Spleen (tissue), 11 donors: Measurements from ENCODE around the gene LENG8. TPM values are rescaled to one million over a fixed set of nuclear protein-coding genes. Genes with fewer than 3 reads are reported as not detected.
A peak's percentile ranks its signal among the peaks of the same experiment; 100 is the strongest.

Experiments used
- DNase-seq: peaks from one replicate; pipeline ENCODE4 v3.0.0-alpha.2; 2020
- H3K27ac ChIP-seq, 8 donors: fragments of 200-600 bp; sonication (generic) in 7 of 8; 1 replicate in 4 of 8; 2 replicates in 4 of 8; pipeline versions ENCODE4 v1.5.0 to v1.8.0; 2016 to 2021; ENCODE audit warnings: inconsistent platforms in 4 of 8, mild to moderate bottlenecking in 4 of 8, moderate library complexity in 1 of 8
- H3K27me3 ChIP-seq, 7 donors: fragments of 200-600 bp; sonication (generic) in 6 of 7; replicated peaks in 1 of 7; 1 replicate in 4 of 7; 2 replicates in 3 of 7; pipeline versions ENCODE4 v1.5.0 to v1.8.0; 2016 to 2021; ENCODE audit warnings: inconsistent platforms in 3 of 7, mild to moderate bottlenecking in 1 of 7
- H3K36me3 ChIP-seq, 6 donors: fragments of 200-600 bp; sonication (generic) in 5 of 6; 1 replicate in 4 of 6; 2 replicates in 2 of 6; pipeline versions ENCODE4 v1.5.0 to v1.8.0; 2016 to 2021; ENCODE audit warnings: inconsistent platforms in 2 of 6
- H3K4me1 ChIP-seq, 6 donors: fragments of 200-600 bp; sonication (generic) in 5 of 6; 1 replicate in 3 of 6; 2 replicates in 3 of 6; pipeline versions ENCODE4 v1.5.0 to v1.8.0; 2016 to 2021; ENCODE audit warnings: inconsistent platforms in 3 of 6
- H3K4me3 ChIP-seq, 8 donors: fragments of 200-600 bp; sonication (generic) in 7 of 8; 1 replicate in 4 of 8; 2 replicates in 4 of 8; pipeline versions ENCODE4 v1.5.0 to v1.8.0; 2016 to 2021; ENCODE audit warnings: inconsistent platforms in 4 of 8, mild to moderate bottlenecking in 4 of 8, moderate library complexity in 2 of 8
- H3K9me3 ChIP-seq, 8 donors: fragments of 200-600 bp; sonication (generic) in 7 of 8; 1 replicate in 4 of 8; 2 replicates in 4 of 8; pipeline versions ENCODE4 v1.5.0 to v1.8.0; 2016 to 2021; ENCODE audit warnings: inconsistent platforms in 4 of 8
- POLR2A ChIP-seq, 3 donors: fragments of 450-650 bp; IDR thresholded peaks; one replicate each; pipeline ENCODE4 v1.5.1; 2017; ENCODE audit warnings: antibody characterized with exemption in 3 of 3, mild to moderate bottlenecking in 1 of 3
- POLR2AphosphoS5 ChIP-seq, 3 donors: sonication (generic); formaldehyde crosslinking; IDR thresholded peaks; one replicate each; pipeline ENCODE4 v1.5.1; 2017; ENCODE audit warnings: antibody characterized with exemption in 3 of 3
- WGBS, 5 donors: extraction: QIAGEN DNeasy Blood & Tissue Kit in 3 of 5; methylation state at CpG; one replicate each; pipeline versions ENCODE4 v1.1.5 to v1.1.7; 2013 to 2018; 5-methylcytosine and 5-hydroxymethylcytosine counted together
- intact Hi-C: fragments of 100-400 bp; cut with DNase I; formaldehyde crosslinking; loops from one replicate; pipeline ENCODE4 v1.15.0; 2023; ENCODE audit warnings: low total_unique reads
- polyA plus RNA-seq, 3 donors: library from polyadenylated mRNA; stranded (reverse); fragments of 200-250 nt; gene quantifications; one replicate each; pipeline ENCODE4 v1.2.1, GENCODE V29; 2013
- total RNA-seq, 7 donors: library from RNA; depleted of rRNA in 3 of 7; stranded (reverse); fragments of >200 nt in 3 of 7; fragmentation: NEBNext Ultra II Directional in 4 of 7; extraction: Animal tissue kit (Norgen Biotek cat#: 25700) in 4 of 7; gene quantifications; one replicate each; pipeline versions ENCODE4 v1.1.0 to v1.2.1, GENCODE V29; 2016 to 2021
- TF ChIP-seq, protein P1 (sequence below), 11 experiments: fragments of 200-600 bp in 7 of 11; fragments of 450-650 bp in 4 of 11; sonication (generic) in 4 of 11; IDR thresholded peaks in 8 of 11; conservative IDR thresholded peaks in 3 of 11; 1 replicate in 7 of 11; 2 replicates in 4 of 11; pipeline versions ENCODE4 v1.4.0 to v1.8.0; 2016 to 2021; ENCODE audit warnings: antibody characterized with exemption in 11 of 11, inconsistent platforms in 4 of 11, mild to moderate bottlenecking in 1 of 11
- donor health status: healthy with polysubstance abuse.
- donor health status: DM: no; HTN: no; CAD: no; lungs with moderate emphysema.
- donor health status: DM: no; HTN: no; CAD: no.
- donor health status: Bipolar disorder and iron deficiency.
- donor health status: healthy.
- donor health status: DM: no; HTN: no; CAD: no.
- donor health status: DM: yes; HTN: yes; CAD: no.

The LENG8 gene
- total and polyA plus RNA-seq, 10 donors: 69.2 to 293 (median 178) TPM

DNA sequence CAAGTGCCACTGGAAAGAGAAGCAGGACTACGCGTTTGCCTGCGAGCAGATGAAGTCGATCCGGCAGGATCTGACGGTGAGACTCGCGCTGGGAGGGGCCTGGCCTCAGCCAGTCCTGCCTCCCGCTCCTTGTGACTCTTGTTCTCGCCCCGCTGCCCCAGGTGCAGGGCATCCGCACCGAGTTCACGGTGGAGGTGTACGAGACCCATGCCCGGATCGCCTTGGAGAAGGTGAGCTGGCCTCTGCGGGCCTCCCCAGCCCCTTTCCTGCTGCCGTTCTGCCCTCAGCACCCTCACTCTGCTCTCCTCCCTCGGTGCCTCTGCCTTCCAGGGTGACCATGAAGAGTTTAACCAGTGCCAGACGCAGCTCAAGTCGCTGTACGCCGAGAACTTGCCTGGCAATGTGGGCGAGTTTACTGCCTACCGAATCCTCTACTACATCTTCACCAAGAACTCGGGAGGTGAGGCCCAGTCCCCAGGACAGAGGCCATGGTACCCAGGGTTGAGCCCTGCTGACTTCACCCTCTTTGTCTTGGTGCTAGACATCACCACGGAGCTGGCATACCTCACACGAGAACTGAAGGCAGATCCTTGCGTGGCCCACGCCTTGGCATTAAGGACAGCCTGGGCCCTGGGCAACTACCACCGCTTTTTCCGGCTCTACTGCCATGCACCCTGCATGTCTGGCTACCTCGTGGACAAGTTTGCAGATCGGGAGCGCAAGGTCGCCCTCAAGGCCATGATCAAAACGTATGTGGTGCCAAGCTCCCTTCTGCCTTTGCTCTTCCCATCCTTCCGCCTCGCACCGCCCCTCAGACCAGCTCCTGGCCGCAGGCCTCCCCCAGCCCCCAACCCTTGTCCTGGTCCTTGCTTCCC, 9.0 kb downstream of the LENG8 start:
- Histone ChIP-seq H3K27me3 (no peaks in the 10 kb centered on the region), H3K36me3 (peaks cover 15 to 96% (median 93%) of the 10 kb centered on the region in 6 donors), H3K4me1 (peaks cover 11 to 69% (median 43%) of the 10 kb centered on the region in 6 donors), H3K4me3 (no peak overlapping the region), H3K27ac (no peak overlapping the region), H3K9me3 (no peaks in the 10 kb centered on the region)
- TF ChIP-seq POLR2A (IDR thresholded peaks at IDR 0.05): no peak
- peak in 1 of 3 donors; percentile 50 for TF ChIP-seq POLR2AphosphoS5 (IDR thresholded peaks at IDR 0.05)
- TF ChIP-seq, protein P1, sequence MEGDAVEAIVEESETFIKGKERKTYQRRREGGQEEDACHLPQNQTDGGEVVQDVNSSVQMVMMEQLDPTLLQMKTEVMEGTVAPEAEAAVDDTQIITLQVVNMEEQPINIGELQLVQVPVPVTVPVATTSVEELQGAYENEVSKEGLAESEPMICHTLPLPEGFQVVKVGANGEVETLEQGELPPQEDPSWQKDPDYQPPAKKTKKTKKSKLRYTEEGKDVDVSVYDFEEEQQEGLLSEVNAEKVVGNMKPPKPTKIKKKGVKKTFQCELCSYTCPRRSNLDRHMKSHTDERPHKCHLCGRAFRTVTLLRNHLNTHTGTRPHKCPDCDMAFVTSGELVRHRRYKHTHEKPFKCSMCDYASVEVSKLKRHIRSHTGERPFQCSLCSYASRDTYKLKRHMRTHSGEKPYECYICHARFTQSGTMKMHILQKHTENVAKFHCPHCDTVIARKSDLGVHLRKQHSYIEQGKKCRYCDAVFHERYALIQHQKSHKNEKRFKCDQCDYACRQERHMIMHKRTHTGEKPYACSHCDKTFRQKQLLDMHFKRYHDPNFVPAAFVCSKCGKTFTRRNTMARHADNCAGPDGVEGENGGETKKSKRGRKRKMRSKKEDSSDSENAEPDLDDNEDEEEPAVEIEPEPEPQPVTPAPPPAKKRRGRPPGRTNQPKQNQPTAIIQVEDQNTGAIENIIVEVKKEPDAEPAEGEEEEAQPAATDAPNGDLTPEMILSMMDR (IDR thresholded peaks at IDR 0.05 in 8 of 11, conservative IDR thresholded peaks at IDR 0.05 in 3 of 11): no peak
- no peak for DNase-seq
- 92 to 96% (median 92%) methylated on average over 40 to 42 of the region's 42 CpGs for WGBS, 5 donors
- intact Hi-C loops: no loop called here

DNA sequence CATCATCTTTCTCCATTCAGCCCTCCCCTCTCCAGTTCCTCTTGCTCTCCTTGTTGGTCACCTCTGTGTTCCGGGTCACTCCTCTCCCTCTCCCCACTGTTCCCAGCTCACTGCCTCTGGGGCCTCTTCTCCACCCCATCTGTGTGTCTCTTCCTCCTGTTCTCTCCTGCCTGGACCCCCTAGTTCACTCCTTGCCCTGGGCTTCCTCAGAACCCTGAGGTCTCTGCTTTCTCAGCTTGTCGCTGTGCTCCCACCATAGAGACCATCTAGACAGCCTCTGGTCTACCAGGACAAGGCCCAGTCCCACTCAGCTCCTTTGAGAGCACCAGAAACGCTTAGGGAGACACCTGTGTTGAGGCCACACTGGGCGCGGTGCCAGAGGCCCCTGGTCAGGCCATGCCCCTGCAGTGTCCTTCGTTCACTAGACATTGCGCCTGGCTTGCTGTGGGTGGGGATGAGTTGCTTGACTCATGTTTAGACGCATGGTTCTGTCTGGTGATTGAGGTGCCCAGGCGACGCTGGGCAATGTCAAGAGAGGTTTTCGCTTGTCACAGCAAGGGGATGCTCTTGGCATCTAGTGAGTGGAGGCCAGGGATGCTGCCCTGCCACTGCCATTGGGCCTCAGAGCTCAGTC, 9.8 kb downstream of the LENG8 start:
- no peaks in the 10 kb centered on the region for H3K27me3 ChIP-seq
- 88 to 92% (median 89%) methylated on average over 10 to 11 of the region's 11 CpGs for WGBS, 5 donors
- peaks cover 15 to 89% (median 86%) of the 10 kb centered on the region in 6 donors for H3K36me3 ChIP-seq
- intact Hi-C loops: no loop called here
- H3K27ac ChIP-seq: peak overlapping the region in 2 of 8 donors; percentile 16 to 54
- H3K4me3 ChIP-seq: no peak overlapping the region
- TF ChIP-seq POLR2A (IDR thresholded peaks at IDR 0.05) (no peak), POLR2AphosphoS5 (IDR thresholded peaks at IDR 0.05) (peak in 1 of 3 donors; percentile 10)
- TF ChIP-seq, protein P1 (IDR thresholded peaks at IDR 0.05 in 8 of 11, conservative IDR thresholded peaks at IDR 0.05 in 3 of 11): no peak
- DNase-seq: peak; percentile 73
- peaks cover 11 to 68% (median 44%) of the 10 kb centered on the region in 6 donors for H3K4me1 ChIP-seq
- no peaks in the 10 kb centered on the region for H3K9me3 ChIP-seq

GRCh38 chr19:54459282-54460229, 10.6 kb downstream of the LENG8 start:
- H3K27ac ChIP-seq: peak overlapping the region in 6 of 8 donors; percentile 4 to 99 (median 46)
- no peaks in the 10 kb centered on the region for H3K9me3 ChIP-seq
- H3K4me1 ChIP-seq: peaks cover 11 to 71% (median 45%) of the 10 kb centered on the region in 6 donors
- peaks cover 13 to 81% (median 78%) of the 10 kb centered on the region in 6 donors for H3K36me3 ChIP-seq
- no peaks in the 10 kb centered on the region for H3K27me3 ChIP-seq
- intact Hi-C loops: no loop called here
- DNase-seq: no peak
- WGBS, 5 donors: 72 to 84% (median 74%) methylated on average over 11 to 16 of the region's 16 CpGs
- TF ChIP-seq, protein P1 (IDR thresholded peaks at IDR 0.05 in 8 of 11, conservative IDR thresholded peaks at IDR 0.05 in 3 of 11): no peak
- TF ChIP-seq POLR2AphosphoS5 (IDR thresholded peaks at IDR 0.05): no peak
- no peak for TF ChIP-seq POLR2A (IDR thresholded peaks at IDR 0.05)
- H3K4me3 ChIP-seq: no peak overlapping the region
